Measurements from ENCODE around the gene TNNT2. TPM values are rescaled to one million over a fixed set of nuclear protein-coding genes. Genes with fewer than 3 reads are reported as not detected.
A peak's percentile ranks its signal among the peaks of the same experiment; 100 is the strongest.

Gene TNNT2
- total and polyA plus RNA-seq, 2 of the 13 experiments (the other 11 are each of a cell fraction or from before 2014, with no cell fraction given) = 0.20 to 0.63 TPM

DNA sequence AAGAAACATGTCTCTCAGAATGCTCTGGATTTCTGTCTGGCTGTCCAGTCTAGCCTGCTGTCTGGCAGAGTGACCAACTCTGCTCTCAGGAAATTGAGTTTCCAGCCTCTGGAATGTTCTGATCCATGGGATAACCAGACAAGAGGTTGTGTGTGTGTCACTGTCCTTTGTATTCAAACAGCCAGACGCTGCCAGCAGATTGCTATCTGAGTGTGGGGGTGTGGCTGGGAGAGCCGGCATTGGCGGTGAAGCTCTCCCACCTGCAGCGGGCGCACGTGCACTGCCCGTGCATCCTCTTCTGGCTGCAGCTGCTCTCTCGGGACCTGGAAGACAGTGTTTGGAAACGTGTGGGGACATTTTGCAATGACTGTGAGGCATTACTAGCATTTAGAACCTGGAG lies 68.1 kb downstream of the TNNT2 start (continued):
- TF ChIP-seq, protein P1, sequence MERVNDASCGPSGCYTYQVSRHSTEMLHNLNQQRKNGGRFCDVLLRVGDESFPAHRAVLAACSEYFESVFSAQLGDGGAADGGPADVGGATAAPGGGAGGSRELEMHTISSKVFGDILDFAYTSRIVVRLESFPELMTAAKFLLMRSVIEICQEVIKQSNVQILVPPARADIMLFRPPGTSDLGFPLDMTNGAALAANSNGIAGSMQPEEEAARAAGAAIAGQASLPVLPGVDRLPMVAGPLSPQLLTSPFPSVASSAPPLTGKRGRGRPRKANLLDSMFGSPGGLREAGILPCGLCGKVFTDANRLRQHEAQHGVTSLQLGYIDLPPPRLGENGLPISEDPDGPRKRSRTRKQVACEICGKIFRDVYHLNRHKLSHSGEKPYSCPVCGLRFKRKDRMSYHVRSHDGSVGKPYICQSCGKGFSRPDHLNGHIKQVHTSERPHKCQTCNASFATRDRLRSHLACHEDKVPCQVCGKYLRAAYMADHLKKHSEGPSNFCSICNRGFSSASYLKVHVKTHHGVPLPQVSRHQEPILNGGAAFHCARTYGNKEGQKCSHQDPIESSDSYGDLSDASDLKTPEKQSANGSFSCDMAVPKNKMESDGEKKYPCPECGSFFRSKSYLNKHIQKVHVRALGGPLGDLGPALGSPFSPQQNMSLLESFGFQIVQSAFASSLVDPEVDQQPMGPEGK (CRISPR knock-in tag; IDR thresholded peaks at IDR 0.05) = peak; percentile 16; the same call in 1 of the 2 replicates
- no peak for TF ChIP-seq HNF4G (IDR thresholded peaks at IDR 0.05; ENCODE audit: borderline replicate concordance, low read depth, low read length)
- TF ChIP-seq HNF4G (CRISPR knock-in tag; IDR thresholded peaks at IDR 0.05; ENCODE audit: borderline replicate concordance, low read depth) = no peak
- 0 out of 2 replicates have a peak, but pooled peaks have one; percentile 32 for TF ChIP-seq ZNF605 (CRISPR knock-in tag; IDR thresholded peaks at IDR 0.05)
- peak; percentile 31; the same call in 1 of the 2 replicates for TF ChIP-seq RXRB (CRISPR knock-in tag; IDR thresholded peaks at IDR 0.05; ENCODE audit: borderline replicate concordance)
- TF ChIP-seq ARNT2 (CRISPR knock-in tag; IDR thresholded peaks at IDR 0.05; ENCODE audit: low read depth) = 0 out of 2 replicates have a peak, but pooled peaks have one; percentile 27
- TF ChIP-seq ARNTL (CRISPR knock-in tag; IDR thresholded peaks at IDR 0.05) = 0 out of 2 replicates have a peak, but pooled peaks have one; percentile 42
- no peak for TF ChIP-seq SMARCE1 (IDR thresholded peaks at IDR 0.05; ENCODE audit: borderline replicate concordance)
- TF ChIP-seq, protein P2, sequence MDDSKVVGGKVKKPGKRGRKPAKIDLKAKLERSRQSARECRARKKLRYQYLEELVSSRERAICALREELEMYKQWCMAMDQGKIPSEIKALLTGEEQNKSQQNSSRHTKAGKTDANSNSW (CRISPR knock-in tag; IDR thresholded peaks at IDR 0.05; ENCODE audit: borderline replicate concordance) = 0 out of 2 replicates have a peak, but pooled peaks have one; percentile 61
- no peak for TF ChIP-seq KAT2B (IDR thresholded peaks at IDR 0.05; ENCODE audit: borderline replicate concordance, low read depth, low read length)
- TF ChIP-seq, protein P3, sequence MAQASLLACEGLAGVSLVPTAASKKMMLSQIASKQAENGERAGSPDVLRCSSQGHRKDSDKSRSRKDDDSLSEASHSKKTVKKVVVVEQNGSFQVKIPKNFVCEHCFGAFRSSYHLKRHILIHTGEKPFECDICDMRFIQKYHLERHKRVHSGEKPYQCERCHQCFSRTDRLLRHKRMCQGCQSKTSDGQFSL (CRISPR knock-in tag; IDR thresholded peaks at IDR 0.05) = peak; percentile 90
- no peak for TF ChIP-seq PAF1 (CRISPR knock-in tag; IDR thresholded peaks at IDR 0.05)
- TF ChIP-seq SP5 (CRISPR knock-in tag; IDR thresholded peaks at IDR 0.05; ENCODE audit: borderline replicate concordance, low read depth) = peak; percentile 75
- TF ChIP-seq, protein P4, sequence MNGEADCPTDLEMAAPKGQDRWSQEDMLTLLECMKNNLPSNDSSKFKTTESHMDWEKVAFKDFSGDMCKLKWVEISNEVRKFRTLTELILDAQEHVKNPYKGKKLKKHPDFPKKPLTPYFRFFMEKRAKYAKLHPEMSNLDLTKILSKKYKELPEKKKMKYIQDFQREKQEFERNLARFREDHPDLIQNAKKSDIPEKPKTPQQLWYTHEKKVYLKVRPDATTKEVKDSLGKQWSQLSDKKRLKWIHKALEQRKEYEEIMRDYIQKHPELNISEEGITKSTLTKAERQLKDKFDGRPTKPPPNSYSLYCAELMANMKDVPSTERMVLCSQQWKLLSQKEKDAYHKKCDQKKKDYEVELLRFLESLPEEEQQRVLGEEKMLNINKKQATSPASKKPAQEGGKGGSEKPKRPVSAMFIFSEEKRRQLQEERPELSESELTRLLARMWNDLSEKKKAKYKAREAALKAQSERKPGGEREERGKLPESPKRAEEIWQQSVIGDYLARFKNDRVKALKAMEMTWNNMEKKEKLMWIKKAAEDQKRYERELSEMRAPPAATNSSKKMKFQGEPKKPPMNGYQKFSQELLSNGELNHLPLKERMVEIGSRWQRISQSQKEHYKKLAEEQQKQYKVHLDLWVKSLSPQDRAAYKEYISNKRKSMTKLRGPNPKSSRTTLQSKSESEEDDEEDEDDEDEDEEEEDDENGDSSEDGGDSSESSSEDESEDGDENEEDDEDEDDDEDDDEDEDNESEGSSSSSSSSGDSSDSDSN (CRISPR knock-in tag; IDR thresholded peaks at IDR 0.05) = 0 out of 2 replicates have a peak, but pooled peaks have one; percentile 20
- TF ChIP-seq, protein P5, sequence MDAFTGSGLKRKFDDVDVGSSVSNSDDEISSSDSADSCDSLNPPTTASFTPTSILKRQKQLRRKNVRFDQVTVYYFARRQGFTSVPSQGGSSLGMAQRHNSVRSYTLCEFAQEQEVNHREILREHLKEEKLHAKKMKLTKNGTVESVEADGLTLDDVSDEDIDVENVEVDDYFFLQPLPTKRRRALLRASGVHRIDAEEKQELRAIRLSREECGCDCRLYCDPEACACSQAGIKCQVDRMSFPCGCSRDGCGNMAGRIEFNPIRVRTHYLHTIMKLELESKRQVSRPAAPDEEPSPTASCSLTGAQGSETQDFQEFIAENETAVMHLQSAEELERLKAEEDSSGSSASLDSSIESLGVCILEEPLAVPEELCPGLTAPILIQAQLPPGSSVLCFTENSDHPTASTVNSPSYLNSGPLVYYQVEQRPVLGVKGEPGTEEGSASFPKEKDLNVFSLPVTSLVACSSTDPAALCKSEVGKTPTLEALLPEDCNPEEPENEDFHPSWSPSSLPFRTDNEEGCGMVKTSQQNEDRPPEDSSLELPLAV (CRISPR knock-in tag; conservative IDR thresholded peaks at IDR 0.05; ENCODE audit: low read depth) = no peak
